ENCODE results near the gene SCFD1.

DNA sequence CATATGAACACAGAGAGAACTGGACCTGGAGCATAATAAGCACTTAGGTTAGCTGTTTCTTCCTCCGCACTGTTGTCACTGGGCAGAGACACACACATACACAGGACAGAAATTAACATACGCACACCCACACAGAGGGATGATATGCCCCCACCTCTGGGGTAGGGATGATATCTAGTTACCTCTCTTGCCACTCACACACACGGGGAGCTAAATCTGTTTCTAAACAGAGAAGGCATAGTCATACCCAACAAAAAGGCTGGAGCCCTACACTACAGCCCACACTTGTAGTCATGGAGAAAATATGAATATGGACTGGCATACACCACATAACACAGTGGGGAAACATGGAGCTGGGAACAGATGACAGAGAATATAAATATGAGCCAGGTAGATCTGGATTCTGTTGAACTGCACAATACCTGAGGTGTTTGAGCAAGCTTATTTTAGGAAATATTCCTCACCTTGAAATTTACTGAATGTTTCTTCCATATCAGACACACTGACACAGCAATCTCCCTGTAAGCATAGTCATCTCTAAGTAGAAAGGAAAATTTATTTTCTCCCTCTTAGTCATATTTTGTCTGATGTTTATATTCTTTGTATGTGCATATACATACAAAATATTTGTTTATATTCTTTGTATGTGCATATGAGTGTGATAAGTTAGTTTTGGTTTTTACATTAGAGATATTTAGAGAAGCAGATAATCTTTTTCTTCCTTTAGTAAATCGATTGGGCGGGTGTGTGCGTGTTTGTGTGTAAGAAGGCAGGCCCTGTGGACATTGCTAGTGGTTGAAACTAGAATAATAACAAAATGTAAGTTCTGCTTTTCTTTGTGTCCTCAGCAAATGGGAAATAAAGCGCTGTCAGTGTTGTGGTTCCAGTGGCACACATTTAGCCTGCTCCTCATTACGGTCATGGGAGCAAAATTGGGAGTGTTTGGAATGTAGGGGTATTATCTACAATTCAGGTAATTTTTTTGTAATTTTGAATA lies 20.9 kb upstream of the SCFD1 start:
- TF ChIP-seq CTCF (conservative IDR thresholded peaks at IDR 0.05; ENCODE audit: low read length) (no peak), EZH2phosphoT487 (IDR thresholded peaks at IDR 0.05; ENCODE audit: borderline replicate concordance, low read depth, low read length) (no peak)
